Left ventricle myocardium inferior (tissue), 1 donor: ENCODE data around the gene PROSER2. TPM values are rescaled to one million over a fixed set of nuclear protein-coding genes. Genes with fewer than 3 reads are reported as not detected.

ENCODE experiments used
- DNase-seq: peaks from one replicate; pipeline ENCODE4 v3.0.0-alpha.2; 2020
- H3K27ac ChIP-seq: fragments of 200-600 bp; replicated peaks from 2 replicates; pipeline ENCODE4 v1.8.0; 2021
- H3K27me3 ChIP-seq: fragments of 200-600 bp; 2 replicates; pipeline ENCODE4 v1.8.0; 2021; ENCODE audit warnings: low read depth
- H3K36me3 ChIP-seq: fragments of 200-600 bp; 2 replicates; pipeline ENCODE4 v1.8.0; 2021
- H3K4me1 ChIP-seq: fragments of 200-600 bp; 2 replicates; pipeline ENCODE4 v1.8.0; 2021
- H3K4me3 ChIP-seq: fragments of 200-600 bp; 2 replicates; pipeline ENCODE4 v1.8.0; 2021; ENCODE audit warnings: mild to moderate bottlenecking, moderate library complexity
- H3K9me3 ChIP-seq: fragments of 200-600 bp; replicated peaks from 2 replicates; pipeline ENCODE4 v1.8.0; 2021
- CTCF ChIP-seq: fragments of 200-600 bp; IDR thresholded peaks from 2 replicates; pipeline ENCODE4 v1.8.0; 2021; ENCODE audit warnings: antibody characterized with exemption, mild to moderate bottlenecking, borderline replicate concordance
- intact Hi-C: fragments of 100-400 bp; cut with micrococcal nuclease; formaldehyde crosslinking; loops from one replicate; pipeline ENCODE4 v1.11.0; 2022
- total RNA-seq: library from RNA; stranded (reverse); fragmentation: NEBNext Ultra II Directional; extraction: Animal tissue kit (Norgen Biotek cat#: 25700); gene quantifications from one replicate; pipeline ENCODE4 v1.2.1, GENCODE V29; 2021
- donor health status: DM: no; HTN: yes; CAD: no; lungs with severe emphysema.

Gene PROSER2
- total RNA-seq, 1 donor from 2014 or later: 0.52 TPM

GRCh38 chr10:11813855-11814567 is 9.1 kb upstream of the PROSER2 start:
- no peak for TF ChIP-seq CTCF
- Histone ChIP-seq H3K9me3 (no peaks in the 10 kb centered on the region), H3K27ac (no peak overlapping the region), H3K36me3 (no peaks in the 10 kb centered on the region), H3K4me3 (no peak overlapping the region), H3K27me3 (peaks cover 12% of the 10 kb centered on the region), H3K4me1 (no peaks in the 10 kb centered on the region)
- DNase-seq: no peak
- intact Hi-C loops: no loop called here

- no peak overlapping the region for H3K27ac ChIP-seq
- DNase-seq: no peak
- peaks cover 22% of the 10 kb centered on the region for H3K27me3 ChIP-seq
- no peaks in the 10 kb centered on the region for H3K9me3 ChIP-seq
- H3K36me3 ChIP-seq: no peaks in the 10 kb centered on the region
- no peak overlapping the region for H3K4me3 ChIP-seq
- intact Hi-C loops: no loop called here
- peaks cover 12% of the 10 kb centered on the region for H3K4me1 ChIP-seq
- TF ChIP-seq CTCF: no peak
Measured at GRCh38 chr10:11819027-11819426, 4.1 kb upstream of the PROSER2 start.

DNA sequence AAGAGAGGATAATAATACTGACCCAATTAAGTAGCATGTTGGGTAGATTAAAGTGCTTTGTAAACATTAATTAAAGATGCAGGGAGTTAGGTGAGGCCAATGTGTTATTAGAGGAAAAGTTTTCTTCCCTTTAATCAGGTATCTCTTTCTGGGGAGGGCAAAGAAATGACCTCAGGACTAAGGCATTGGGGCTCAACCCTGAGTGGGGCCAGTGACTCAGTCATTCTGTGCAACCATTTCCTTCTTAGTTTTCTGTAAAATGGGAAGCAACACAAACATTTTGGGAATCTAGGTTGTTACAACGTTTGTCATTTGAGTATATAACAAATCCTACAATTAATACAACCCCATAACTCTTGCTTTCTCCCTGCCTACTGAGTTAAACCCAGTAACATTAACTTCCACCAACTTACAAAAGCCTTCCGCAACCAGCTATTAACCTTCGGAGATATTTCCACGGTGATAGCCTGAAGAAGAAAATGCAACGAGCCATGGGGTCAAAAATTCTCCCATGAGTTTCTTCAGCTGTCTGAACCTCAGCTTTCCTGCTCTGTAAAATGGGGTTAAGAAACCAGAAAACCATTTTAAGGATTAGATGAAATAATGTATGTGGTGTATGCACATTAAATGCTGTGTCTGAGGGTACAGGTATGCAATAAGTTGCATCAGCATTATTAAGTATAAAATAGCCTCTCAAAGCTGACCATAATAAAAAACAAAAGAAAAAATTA is 965 bp upstream of the PROSER2 start:
- intact Hi-C loops: no loop called here
- no peak for TF ChIP-seq CTCF
- DNase-seq: no peak

DNA sequence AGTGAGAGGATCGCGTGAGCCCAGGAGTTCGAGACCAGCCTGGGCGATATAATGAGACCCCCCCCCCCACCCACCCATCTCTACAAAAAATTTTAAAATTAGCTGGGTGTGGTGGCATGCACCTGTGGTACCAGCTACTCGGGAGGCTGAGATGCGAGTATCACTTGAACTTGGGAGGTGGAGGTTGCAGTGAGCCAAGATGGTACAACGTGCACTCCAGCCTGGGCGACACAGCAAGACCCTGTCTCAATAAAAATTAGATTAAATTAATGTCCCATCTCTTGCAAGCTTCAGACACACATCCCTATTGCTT is 391 bp upstream of the PROSER2 start:
- Histone ChIP-seq H3K4me3 (peak overlapping the region; percentile 86), H3K27me3 (peaks cover 25% of the 10 kb centered on the region), H3K9me3 (no peaks in the 10 kb centered on the region), H3K27ac (peak overlapping the region; percentile 59), H3K4me1 (peaks cover 20% of the 10 kb centered on the region), H3K36me3 (no peaks in the 10 kb centered on the region)
- intact Hi-C loops: no loop called here
- no peak for DNase-seq
- no peak for TF ChIP-seq CTCF

More for the DNA sequence above, 965 bp upstream of the PROSER2 start:
- Histone ChIP-seq H3K4me1 (peaks cover 20% of the 10 kb centered on the region), H3K4me3 (no peak overlapping the region), H3K27ac (no peak overlapping the region), H3K36me3 (no peaks in the 10 kb centered on the region), H3K27me3 (peaks cover 25% of the 10 kb centered on the region), H3K9me3 (no peaks in the 10 kb centered on the region)

- TF ChIP-seq CTCF: no peak
Measured at GRCh38 chr10:11823989-11824346, 812 bp downstream of the PROSER2 start.

More at GRCh38 chr10:11823989-11824346, 812 bp downstream of the PROSER2 start:
- Histone ChIP-seq H3K36me3 (no peaks in the 10 kb centered on the region), H3K4me3 (peak overlapping the region; percentile 86), H3K27ac (no peak overlapping the region), H3K9me3 (no peaks in the 10 kb centered on the region), H3K4me1 (peaks cover 20% of the 10 kb centered on the region), H3K27me3 (peaks cover 25% of the 10 kb centered on the region)
- intact Hi-C loops: no loop called here
- DNase-seq: no peak
